WTC11 (cell line): ENCODE data around the gene ZKSCAN7. TPM values are rescaled to one million over a fixed set of nuclear protein-coding genes. Genes with fewer than 3 reads are reported as not detected.

Experiments used
- ATAC-seq: fragments of 200-7000 bp; cut with Tn5 transposase; 2 replicates; pipeline ENCODE4 v1.10.0; 2021; ENCODE audit warnings: mild to moderate bottlenecking, moderate library complexity
- CTCF ChIA-PET: fragments of 300-600 bp; sonication (Branson Sonifier 250); formaldehyde crosslinking; loops from one replicate; lab custom pipeline; 2021; ENCODE audit warnings: antibody characterized with exemption; lab: Charles Lee
- POLR2A ChIA-PET: fragments of 350-600 bp; sonication (Branson Sonifier 250); formaldehyde crosslinking; loops from one replicate; lab custom pipeline; 2021; ENCODE audit warnings: antibody characterized with exemption; lab: Charles Lee
- DNase-seq: peaks from one replicate; pipeline ENCODE4 v3.0.0; 2021; ENCODE audit warnings: low spot score
- H3K27ac Mint-ChIP-seq: 2 replicates; pipeline ENCODE4 v1.8.0; 2021; ENCODE audit warnings: mixed read lengths
- H3K27me3 Mint-ChIP-seq: 2 replicates; pipeline ENCODE4 v1.8.0; 2021; ENCODE audit warnings: low read depth, mild to moderate bottlenecking, moderate library complexity, mixed read lengths
- H3K36me3 Mint-ChIP-seq: 2 replicates; pipeline ENCODE4 v1.8.0; 2021; ENCODE audit warnings: mixed read lengths
- H3K4me1 Mint-ChIP-seq: 2 replicates; pipeline ENCODE4 v1.8.0; 2022; ENCODE audit warnings: mixed read lengths
- H3K4me3 Mint-ChIP-seq: 2 replicates; pipeline ENCODE4 v1.8.0; 2021; ENCODE audit warnings: mild to moderate bottlenecking, moderate library complexity, mixed read lengths
- H3K9me3 Mint-ChIP-seq: 2 replicates; pipeline ENCODE4 v1.8.0; 2021; ENCODE audit warnings: mixed read lengths
- MXD4 ChIP-seq: fragments of 250-450 bp; sonication (Bioruptor Pico); IDR thresholded peaks from 2 replicates; pipeline ENCODE4 v1.8.0; 2021; ENCODE audit warnings: mild to moderate bottlenecking, moderate library complexity, borderline replicate concordance
- NFATC4 ChIP-seq: fragments of 250-450 bp; sonication (Bioruptor Pico); IDR thresholded peaks from 2 replicates; pipeline ENCODE4 v1.9.0; 2021; ENCODE audit warnings: mild to moderate bottlenecking
- NFE2L1 ChIP-seq: sonication (generic); formaldehyde crosslinking; IDR thresholded peaks from 2 replicates; pipeline ENCODE4 v1.8.1; 2023; ENCODE audit warnings: missing genetic modification reagents
- TEAD4 ChIP-seq: sonication (generic); formaldehyde crosslinking; IDR thresholded peaks from 2 replicates; pipeline ENCODE4 v1.8.0; 2022; ENCODE audit warnings: mild to moderate bottlenecking, missing genetic modification reagents
- TP53 ChIP-seq: sonication (generic); formaldehyde crosslinking; IDR thresholded peaks from 2 replicates; pipeline ENCODE4 v1.8.1; 2023; ENCODE audit warnings: mild to moderate bottlenecking, missing genetic modification reagents
- ZNF219 ChIP-seq: sonication (generic); formaldehyde crosslinking; IDR thresholded peaks from 2 replicates; pipeline ENCODE4 v1.8.0; 2023; ENCODE audit warnings: missing genetic modification reagents, mild to moderate bottlenecking, borderline replicate concordance
- ZNF396 ChIP-seq: fragments of 250-450 bp; sonication (Bioruptor Pico); IDR thresholded peaks from 2 replicates; pipeline ENCODE4 v1.8.0; 2021; ENCODE audit warnings: mild to moderate bottlenecking, moderate library complexity, borderline replicate concordance
- ZNF416 ChIP-seq: fragments of 250-450 bp; sonication (Bioruptor Pico); IDR thresholded peaks from 2 replicates; pipeline ENCODE4 v1.9.0; 2021; ENCODE audit warnings: mild to moderate bottlenecking, inconsistent platforms
- ZNF512 ChIP-seq: sonication (generic); formaldehyde crosslinking; IDR thresholded peaks from 2 replicates; pipeline ENCODE4 v1.8.1; 2022; ENCODE audit warnings: missing genetic modification reagents, borderline replicate concordance
- total RNA-seq: library from RNA; stranded (reverse); gene quantifications from 3 replicates; pipeline ENCODE4 v1.2.3, GENCODE V29; 2021
- TF ChIP-seq, protein P1 (sequence below): sonication (generic); formaldehyde crosslinking; IDR thresholded peaks from 2 replicates; pipeline ENCODE4 v1.8.1; 2023; ENCODE audit warnings: mild to moderate bottlenecking, missing genetic modification reagents, borderline replicate concordance
- TF ChIP-seq, protein P2 (sequence below): sonication (generic); formaldehyde crosslinking; IDR thresholded peaks from 2 replicates; pipeline ENCODE4 v1.8.0; 2022; ENCODE audit warnings: mild to moderate bottlenecking, missing genetic modification reagents
- TF ChIP-seq, protein P3 (sequence below): sonication (generic); formaldehyde crosslinking; conservative IDR thresholded peaks from 2 replicates; pipeline ENCODE4 v1.8.1; 2023; ENCODE audit warnings: mild to moderate bottlenecking, low read depth, missing genetic modification reagents, moderate library complexity
- TF ChIP-seq, protein P4 (sequence below): sonication (generic); formaldehyde crosslinking; IDR thresholded peaks from 2 replicates; pipeline ENCODE4 v1.8.0; 2023; ENCODE audit warnings: missing genetic modification reagents, mild to moderate bottlenecking, borderline replicate concordance

Gene ZKSCAN7
- total RNA-seq, 1 experiment from 2014 or later, result 9.4 TPM

DNA sequence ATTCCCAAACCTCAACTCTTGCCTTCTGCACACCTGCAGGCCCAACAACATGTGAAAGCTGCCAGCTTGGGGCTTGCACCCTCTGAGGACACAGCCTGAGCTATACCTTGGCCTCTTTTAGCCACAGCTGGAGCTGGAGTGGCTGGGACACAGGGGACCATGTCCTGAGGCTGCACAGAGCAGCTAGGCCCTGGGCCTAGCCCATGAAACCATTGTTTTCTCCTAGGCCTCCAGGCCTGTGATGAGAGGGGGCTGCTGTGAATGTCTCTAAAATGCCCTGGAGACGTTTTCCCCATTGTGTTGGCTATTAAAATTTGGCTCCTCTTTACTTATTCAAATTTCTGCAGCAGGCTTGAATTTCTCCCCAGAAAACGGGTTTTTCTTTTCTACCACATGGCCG lies 7.2 kb downstream of the ZKSCAN7 start:
- H3K4me1 Mint-ChIP-seq, result no peaks in the 10 kb centered on the region; the same call in 1 of the 2 replicates
- no peak overlapping the region for H3K4me3 Mint-ChIP-seq
- no peak overlapping the region for H3K27ac Mint-ChIP-seq
- peaks cover 39% of the 10 kb centered on the region for H3K9me3 Mint-ChIP-seq
- ATAC-seq, result no peak
- CTCF ChIA-PET, result no interaction called here
- TF ChIP-seq TEAD4 (CRISPR knock-in tag), result no peak
- no peak for TF ChIP-seq TP53
- no peak for TF ChIP-seq NFE2L1 (CRISPR knock-in tag)
- TF ChIP-seq, protein P1, sequence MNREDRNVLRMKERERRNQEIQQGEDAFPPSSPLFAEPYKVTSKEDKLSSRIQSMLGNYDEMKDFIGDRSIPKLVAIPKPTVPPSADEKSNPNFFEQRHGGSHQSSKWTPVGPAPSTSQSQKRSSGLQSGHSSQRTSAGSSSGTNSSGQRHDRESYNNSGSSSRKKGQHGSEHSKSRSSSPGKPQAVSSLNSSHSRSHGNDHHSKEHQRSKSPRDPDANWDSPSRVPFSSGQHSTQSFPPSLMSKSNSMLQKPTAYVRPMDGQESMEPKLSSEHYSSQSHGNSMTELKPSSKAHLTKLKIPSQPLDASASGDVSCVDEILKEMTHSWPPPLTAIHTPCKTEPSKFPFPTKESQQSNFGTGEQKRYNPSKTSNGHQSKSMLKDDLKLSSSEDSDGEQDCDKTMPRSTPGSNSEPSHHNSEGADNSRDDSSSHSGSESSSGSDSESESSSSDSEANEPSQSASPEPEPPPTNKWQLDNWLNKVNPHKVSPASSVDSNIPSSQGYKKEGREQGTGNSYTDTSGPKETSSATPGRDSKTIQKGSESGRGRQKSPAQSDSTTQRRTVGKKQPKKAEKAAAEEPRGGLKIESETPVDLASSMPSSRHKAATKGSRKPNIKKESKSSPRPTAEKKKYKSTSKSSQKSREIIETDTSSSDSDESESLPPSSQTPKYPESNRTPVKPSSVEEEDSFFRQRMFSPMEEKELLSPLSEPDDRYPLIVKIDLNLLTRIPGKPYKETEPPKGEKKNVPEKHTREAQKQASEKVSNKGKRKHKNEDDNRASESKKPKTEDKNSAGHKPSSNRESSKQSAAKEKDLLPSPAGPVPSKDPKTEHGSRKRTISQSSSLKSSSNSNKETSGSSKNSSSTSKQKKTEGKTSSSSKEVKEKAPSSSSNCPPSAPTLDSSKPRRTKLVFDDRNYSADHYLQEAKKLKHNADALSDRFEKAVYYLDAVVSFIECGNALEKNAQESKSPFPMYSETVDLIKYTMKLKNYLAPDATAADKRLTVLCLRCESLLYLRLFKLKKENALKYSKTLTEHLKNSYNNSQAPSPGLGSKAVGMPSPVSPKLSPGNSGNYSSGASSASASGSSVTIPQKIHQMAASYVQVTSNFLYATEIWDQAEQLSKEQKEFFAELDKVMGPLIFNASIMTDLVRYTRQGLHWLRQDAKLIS (CRISPR knock-in tag), result no peak
- TF ChIP-seq ZNF396 (CRISPR knock-in tag), result no peak
- TF ChIP-seq, protein P2, sequence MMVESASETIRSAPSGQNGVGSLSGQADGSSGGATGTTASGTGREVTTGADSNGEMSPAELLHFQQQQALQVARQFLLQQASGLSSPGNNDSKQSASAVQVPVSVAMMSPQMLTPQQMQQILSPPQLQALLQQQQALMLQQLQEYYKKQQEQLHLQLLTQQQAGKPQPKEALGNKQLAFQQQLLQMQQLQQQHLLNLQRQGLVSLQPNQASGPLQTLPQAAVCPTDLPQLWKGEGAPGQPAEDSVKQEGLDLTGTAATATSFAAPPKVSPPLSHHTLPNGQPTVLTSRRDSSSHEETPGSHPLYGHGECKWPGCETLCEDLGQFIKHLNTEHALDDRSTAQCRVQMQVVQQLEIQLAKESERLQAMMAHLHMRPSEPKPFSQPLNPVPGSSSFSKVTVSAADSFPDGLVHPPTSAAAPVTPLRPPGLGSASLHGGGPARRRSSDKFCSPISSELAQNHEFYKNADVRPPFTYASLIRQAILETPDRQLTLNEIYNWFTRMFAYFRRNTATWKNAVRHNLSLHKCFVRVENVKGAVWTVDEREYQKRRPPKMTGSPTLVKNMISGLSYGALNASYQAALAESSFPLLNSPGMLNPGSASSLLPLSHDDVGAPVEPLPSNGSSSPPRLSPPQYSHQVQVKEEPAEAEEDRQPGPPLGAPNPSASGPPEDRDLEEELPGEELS (CRISPR knock-in tag), result no peak
- TF ChIP-seq, protein P3, sequence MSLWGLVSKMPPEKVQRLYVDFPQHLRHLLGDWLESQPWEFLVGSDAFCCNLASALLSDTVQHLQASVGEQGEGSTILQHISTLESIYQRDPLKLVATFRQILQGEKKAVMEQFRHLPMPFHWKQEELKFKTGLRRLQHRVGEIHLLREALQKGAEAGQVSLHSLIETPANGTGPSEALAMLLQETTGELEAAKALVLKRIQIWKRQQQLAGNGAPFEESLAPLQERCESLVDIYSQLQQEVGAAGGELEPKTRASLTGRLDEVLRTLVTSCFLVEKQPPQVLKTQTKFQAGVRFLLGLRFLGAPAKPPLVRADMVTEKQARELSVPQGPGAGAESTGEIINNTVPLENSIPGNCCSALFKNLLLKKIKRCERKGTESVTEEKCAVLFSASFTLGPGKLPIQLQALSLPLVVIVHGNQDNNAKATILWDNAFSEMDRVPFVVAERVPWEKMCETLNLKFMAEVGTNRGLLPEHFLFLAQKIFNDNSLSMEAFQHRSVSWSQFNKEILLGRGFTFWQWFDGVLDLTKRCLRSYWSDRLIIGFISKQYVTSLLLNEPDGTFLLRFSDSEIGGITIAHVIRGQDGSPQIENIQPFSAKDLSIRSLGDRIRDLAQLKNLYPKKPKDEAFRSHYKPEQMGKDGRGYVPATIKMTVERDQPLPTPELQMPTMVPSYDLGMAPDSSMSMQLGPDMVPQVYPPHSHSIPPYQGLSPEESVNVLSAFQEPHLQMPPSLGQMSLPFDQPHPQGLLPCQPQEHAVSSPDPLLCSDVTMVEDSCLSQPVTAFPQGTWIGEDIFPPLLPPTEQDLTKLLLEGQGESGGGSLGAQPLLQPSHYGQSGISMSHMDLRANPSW (CRISPR knock-in tag), result no peak
- no peak for TF ChIP-seq MXD4 (CRISPR knock-in tag)
- TF ChIP-seq ZNF219 (CRISPR knock-in tag), result no peak
- TF ChIP-seq ZNF512, result no peak
- POLR2A ChIA-PET, result no interaction called here
- peaks cover 88% of the 10 kb centered on the region for H3K36me3 Mint-ChIP-seq
- DNase-seq, result no peak
- peaks cover 6% of the 10 kb centered on the region; the same call in 1 of the 2 replicates for H3K27me3 Mint-ChIP-seq

GRCh38 chr3:44568561-44568960 lies 13.6 kb downstream of the ZKSCAN7 start:
- Mint-ChIP-seq H3K27ac (no peak overlapping the region), H3K36me3 (peaks cover 74% of the 10 kb centered on the region), H3K27me3 (no peaks in the 10 kb centered on the region), H3K9me3 (peaks cover 15% of the 10 kb centered on the region), H3K4me1 (no peaks in the 10 kb centered on the region; the same call in 1 of the 2 replicates), H3K4me3 (no peak overlapping the region)
- ATAC-seq (no peak), DNase-seq (no peak)
- ChIA-PET POLR2A (no interaction called here), CTCF (no interaction called here)
- TF ChIP-seq, protein P1 (CRISPR knock-in tag), result no peak
- no peak for TF ChIP-seq ZNF416 (CRISPR knock-in tag)
- TF ChIP-seq, protein P4, sequence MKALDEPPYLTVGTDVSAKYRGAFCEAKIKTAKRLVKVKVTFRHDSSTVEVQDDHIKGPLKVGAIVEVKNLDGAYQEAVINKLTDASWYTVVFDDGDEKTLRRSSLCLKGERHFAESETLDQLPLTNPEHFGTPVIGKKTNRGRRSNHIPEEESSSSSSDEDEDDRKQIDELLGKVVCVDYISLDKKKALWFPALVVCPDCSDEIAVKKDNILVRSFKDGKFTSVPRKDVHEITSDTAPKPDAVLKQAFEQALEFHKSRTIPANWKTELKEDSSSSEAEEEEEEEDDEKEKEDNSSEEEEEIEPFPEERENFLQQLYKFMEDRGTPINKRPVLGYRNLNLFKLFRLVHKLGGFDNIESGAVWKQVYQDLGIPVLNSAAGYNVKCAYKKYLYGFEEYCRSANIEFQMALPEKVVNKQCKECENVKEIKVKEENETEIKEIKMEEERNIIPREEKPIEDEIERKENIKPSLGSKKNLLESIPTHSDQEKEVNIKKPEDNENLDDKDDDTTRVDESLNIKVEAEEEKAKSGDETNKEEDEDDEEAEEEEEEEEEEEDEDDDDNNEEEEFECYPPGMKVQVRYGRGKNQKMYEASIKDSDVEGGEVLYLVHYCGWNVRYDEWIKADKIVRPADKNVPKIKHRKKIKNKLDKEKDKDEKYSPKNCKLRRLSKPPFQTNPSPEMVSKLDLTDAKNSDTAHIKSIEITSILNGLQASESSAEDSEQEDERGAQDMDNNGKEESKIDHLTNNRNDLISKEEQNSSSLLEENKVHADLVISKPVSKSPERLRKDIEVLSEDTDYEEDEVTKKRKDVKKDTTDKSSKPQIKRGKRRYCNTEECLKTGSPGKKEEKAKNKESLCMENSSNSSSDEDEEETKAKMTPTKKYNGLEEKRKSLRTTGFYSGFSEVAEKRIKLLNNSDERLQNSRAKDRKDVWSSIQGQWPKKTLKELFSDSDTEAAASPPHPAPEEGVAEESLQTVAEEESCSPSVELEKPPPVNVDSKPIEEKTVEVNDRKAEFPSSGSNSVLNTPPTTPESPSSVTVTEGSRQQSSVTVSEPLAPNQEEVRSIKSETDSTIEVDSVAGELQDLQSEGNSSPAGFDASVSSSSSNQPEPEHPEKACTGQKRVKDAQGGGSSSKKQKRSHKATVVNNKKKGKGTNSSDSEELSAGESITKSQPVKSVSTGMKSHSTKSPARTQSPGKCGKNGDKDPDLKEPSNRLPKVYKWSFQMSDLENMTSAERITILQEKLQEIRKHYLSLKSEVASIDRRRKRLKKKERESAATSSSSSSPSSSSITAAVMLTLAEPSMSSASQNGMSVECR (CRISPR knock-in tag), result no peak
- no peak for TF ChIP-seq NFATC4 (CRISPR knock-in tag)
